H54 (cell line): Measurements from ENCODE around the gene GPR35.

Source experiments
- DNase-seq: peaks from one replicate; pipeline ENCODE4 v3.0.0; 2011; ENCODE audit warnings: low spot score, mixed read lengths; ENCODE audit not compliant: insufficient read length
- FAIRE-seq: peaks from 3 replicates; lab custom pipeline; 2011; peaks lifted over from hg19 to GRCh38; lab: Jason Lieb, UNC
- POLR2A ChIP-seq: IDR thresholded peaks from 2 replicates; pipeline ENCODE4 v1.6.1; 2011; ENCODE audit warnings: low read depth, mild to moderate bottlenecking, low read length

GPR35 gene, protein sequence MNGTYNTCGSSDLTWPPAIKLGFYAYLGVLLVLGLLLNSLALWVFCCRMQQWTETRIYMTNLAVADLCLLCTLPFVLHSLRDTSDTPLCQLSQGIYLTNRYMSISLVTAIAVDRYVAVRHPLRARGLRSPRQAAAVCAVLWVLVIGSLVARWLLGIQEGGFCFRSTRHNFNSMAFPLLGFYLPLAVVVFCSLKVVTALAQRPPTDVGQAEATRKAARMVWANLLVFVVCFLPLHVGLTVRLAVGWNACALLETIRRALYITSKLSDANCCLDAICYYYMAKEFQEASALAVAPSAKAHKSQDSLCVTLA

DNA sequence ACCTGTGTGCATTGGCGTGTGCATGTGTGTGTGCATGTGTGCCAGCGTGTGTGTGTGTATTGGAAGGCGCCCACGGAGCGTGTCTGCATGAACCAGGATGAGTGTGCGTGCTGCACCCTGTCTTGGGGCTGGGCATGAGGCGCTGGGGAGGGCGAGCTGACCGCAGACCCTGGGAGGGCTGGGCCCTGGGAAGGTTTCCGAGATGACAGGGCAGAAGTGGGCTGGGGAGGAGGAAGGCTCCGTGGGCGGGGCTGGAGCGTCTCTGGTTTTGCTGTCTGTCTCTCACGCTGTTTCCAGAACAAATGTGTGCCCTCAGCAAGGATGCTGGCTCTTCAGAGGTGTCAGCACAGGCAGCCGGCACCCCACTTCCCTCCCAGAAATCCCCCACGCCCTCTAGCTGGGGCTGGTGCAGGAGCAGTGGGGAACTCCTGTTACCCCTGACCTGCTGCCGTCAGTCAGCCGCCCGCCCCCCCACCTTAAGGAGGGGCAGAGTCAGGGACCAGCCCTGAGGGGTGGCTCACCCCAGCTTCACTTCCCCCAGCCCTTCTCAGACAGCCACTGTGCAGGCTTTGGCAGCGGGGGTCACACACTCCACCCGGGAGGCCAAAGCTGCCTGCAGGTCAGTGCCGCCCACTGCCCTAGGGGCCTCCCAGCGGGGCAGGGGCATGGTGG is at the start of gene GPR35:
Gene GPR35, plus strand, starts transcription at position 531 of the 672 bp plus-strand sequence. CDS start 4,473 bp downstream, outside the sequence.
- DNase-seq (peak; percentile 61), FAIRE-seq (no peak)
- TF ChIP-seq POLR2A = no peak

DNA sequence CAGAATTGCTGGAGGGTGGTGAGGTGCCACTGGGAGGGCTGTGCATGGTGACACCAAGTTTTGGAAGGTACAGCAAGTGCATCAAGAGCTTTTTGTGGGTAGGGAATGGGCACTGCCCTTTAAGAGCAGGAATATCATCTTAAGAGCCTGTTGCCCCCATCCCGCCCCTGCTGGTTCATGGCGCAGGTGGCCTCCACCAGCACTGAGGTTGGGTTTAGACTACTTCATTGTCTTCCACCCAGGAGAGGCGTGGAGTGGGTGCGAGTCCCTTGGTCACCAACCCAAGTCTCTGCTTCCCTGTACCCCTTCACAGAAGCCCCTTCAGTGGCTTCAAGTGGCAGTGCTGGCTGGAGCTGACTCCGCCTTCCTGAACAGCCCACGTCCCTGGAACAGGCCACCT is 49.2 kb upstream of the GPR35 start:
- no peak for TF ChIP-seq POLR2A
- no peak for DNase-seq
- no peak for FAIRE-seq

DNA sequence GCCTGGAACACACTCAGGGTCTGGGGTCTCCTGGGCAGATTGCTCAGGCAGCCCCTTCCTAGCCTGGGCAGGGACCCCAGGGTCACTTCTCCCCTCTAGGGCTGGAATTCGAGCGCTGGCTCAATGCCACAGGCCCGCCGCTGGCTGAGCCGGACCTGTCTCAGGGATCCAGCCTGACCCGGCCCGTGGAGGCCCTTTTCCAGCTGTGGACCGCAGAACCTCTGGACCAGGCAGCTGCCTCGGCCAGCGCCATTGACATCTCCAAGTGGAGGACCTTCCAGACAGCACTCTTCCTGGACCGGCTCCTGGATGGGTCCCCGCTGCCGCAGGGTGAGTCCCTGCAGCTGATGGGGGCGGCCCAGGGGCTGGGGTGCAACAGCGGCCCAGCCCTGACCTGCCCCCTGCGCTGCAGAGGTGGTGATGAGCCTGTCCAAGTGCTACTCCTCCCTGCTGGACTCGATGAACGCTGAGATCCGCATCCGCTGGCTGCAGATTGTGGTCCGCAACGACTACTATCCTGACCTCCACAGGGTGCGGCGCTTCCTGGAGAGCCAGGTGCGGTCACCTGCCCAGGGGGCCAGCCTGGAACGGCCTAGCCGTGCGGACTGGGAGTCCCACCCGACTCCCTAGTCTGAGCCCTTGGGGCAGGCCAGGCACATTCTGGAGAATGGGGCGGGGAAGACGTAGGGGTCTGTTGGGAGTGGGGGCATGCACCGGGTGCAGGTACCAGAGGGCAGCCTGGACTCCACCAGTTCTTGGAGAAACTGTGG is 48.7 kb upstream of the GPR35 start:
- FAIRE-seq (no peak), DNase-seq (no peak)
- no peak for TF ChIP-seq POLR2A

DNA sequence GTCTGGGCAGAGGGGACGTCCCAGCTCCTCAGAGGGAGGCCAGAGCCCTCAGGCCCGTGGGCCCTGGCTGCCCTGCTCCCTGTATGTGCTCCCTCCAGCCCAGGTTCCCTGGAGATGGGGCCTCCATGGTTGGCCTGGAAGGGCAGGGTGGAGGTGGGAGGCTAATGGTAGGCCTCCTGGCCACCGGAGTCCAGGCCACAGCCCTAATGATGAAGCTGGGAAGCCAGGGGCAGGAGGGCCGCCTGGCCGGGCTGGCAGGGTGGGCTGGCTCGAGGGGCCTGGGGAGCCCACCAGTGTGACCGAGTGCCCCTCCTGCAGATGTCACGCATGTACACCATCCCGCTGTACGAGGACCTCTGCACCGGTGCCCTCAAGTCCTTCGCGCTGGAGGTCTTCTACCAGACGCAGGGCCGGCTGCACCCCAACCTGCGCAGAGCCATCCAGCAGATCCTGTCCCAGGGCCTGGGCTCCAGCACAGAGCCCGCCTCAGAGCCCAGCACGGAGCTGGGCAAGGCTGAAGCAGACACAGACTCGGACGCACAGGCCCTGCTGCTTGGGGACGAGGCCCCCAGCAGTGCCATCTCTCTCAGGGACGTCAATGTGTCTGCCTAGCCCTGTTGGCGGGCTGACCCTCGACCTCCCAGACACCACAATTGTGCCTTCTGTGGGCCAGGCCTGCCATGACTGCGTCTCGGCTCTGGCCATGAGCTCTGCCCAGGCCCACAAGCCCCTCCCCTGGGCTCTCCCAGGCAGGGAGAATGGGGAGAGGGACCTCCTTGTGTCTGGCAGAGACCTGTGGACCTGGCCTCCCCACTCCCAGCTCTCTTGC is 47.8 kb upstream of the GPR35 start:
- FAIRE-seq (no peak), DNase-seq (no peak)
- no peak for TF ChIP-seq POLR2A

DNA sequence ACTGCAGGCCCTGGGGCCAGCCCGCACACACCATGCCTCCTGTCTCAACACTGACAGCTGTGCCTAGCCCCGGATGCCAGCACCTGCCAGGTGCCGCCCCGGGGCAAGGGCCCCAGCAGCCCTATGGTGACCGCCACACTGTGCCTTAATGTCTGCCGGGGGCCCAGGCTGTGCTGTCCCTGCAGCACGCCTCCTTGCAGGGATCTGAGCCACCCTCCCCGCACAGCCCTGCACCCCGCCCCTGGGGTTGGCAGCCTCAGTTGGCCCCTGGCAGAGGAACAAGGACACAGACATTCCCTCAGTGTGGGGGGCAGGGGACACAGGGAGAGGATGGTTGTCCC is 47.2 kb upstream of the GPR35 start:
- FAIRE-seq = no peak
- TF ChIP-seq POLR2A = no peak
- no peak for DNase-seq

GRCh38 chr2:240578488-240578887 is 46.8 kb upstream of the GPR35 start:
- no peak for TF ChIP-seq POLR2A
- FAIRE-seq = no peak
- DNase-seq = no peak

DNA sequence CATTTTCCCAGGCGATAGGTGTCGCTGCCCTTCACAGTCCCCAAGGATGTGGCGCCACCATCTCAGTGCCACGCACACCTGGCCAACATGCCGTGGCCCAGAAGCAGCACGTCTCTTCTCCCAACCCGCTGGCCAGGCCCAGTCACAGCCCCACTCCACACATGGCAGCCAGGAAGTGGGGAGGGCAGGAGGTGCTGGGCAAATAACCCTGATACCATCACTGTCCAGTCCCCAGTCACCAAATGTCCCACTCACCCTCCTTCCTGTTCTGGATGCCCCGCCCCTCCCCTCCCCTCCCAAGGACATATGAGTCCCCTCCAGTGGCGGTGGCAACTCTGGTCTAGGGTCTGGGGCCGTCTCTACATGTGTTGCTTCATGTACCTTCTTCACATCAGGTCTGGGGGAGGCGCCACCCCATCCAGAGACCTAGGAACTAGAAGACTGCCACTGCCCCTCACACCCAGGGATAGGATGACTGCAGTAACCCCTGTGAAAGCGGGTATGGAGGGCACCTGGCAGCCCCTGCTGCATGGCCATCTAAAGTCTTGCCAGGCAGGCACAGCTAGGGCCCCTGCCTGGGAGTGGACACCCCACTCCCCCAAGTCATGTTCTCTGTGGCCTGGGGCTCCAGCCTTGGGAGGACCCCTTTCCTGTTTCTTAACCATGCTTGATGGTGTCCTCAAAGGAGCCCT is 46.1 kb upstream of the GPR35 start:
- TF ChIP-seq POLR2A = no peak
- FAIRE-seq = no peak
- no peak for DNase-seq

GRCh38 chr2:240579771-240580614 is 45.3 kb upstream of the GPR35 start:
- FAIRE-seq (peak; percentile 94), DNase-seq (peak; percentile 87)
- TF ChIP-seq POLR2A = no peak

GRCh38 chr2:240581811-240582210 is 43.5 kb upstream of the GPR35 start:
- no peak for TF ChIP-seq POLR2A
- FAIRE-seq = no peak

DNA sequence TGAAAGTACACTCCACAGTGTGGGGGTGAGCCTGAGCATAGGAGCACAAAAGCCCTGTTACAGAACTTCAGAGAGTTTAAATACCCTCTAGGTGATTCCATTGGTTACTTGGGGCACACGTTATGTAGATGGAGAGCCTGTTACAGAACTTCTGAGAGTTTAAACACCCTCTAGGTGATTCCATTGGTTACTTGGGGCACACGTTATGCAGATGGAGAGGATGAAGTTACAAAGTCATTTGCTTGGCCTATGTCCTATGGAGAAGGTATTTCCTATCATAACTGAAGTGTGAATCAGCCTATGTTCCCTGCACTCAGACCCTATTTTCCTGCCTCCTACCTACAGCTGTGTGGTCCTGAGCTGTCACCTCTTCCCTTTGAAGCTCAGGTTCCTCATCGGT is 42.5 kb upstream of the GPR35 start:
- TF ChIP-seq POLR2A = no peak
- FAIRE-seq = no peak

More at GRCh38 chr2:240581811-240582210, 43.5 kb upstream of the GPR35 start:
- DNase-seq = no peak

GRCh38 chr2:240583774-240584173 is 41.5 kb upstream of the GPR35 start:
- DNase-seq = no peak
- no peak for TF ChIP-seq POLR2A
- FAIRE-seq = no peak

More for the DNA sequence above, 42.5 kb upstream of the GPR35 start:
- no peak for DNase-seq

GRCh38 chr2:240584486-240585031 is 40.7 kb upstream of the GPR35 start:
- FAIRE-seq (no peak), DNase-seq (no peak)
- TF ChIP-seq POLR2A = no peak

DNA sequence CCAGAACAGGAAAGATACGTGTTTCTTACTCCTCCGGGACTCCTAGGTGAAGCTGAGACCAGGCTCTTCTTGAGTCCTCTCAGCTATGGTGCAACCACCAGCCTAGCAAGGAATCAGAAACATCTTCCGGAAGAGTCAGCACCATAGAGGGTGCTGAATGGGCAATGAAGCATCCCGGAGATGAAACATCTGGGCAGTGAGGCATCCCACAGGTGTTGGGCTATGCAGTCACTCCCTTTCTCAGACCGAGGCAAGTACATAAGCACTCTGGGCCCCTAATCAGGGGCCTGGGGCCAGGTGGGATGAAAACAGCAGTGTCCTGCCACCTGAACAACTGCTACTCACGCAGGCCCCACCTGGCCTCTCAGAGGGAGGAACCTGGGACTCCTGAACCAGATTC is 40.2 kb upstream of the GPR35 start:
- DNase-seq = no peak
- FAIRE-seq = no peak
- no peak for TF ChIP-seq POLR2A
